HG03520 (cell line): ENCODE data around the gene KLK6.
"Not testable (repeated sequence)": the region's sequence is repeated elsewhere in the genome, so short reads cannot be mapped to it uniquely, and the experiment has no call there.

ENCODE experiments used
- ATAC-seq: cut with Tn5 transposase; IDR thresholded peaks from one replicate; pipeline ENCODE4 v1.9.1; 2021; ENCODE audit warnings: mild to moderate bottlenecking, moderate library complexity; ENCODE audit not compliant: unreplicated experiment

KLK6 gene

GRCh38 chr19:50994129-50994528, 24.7 kb upstream of the KLK6 start:
- ATAC-seq, result no peak

DNA sequence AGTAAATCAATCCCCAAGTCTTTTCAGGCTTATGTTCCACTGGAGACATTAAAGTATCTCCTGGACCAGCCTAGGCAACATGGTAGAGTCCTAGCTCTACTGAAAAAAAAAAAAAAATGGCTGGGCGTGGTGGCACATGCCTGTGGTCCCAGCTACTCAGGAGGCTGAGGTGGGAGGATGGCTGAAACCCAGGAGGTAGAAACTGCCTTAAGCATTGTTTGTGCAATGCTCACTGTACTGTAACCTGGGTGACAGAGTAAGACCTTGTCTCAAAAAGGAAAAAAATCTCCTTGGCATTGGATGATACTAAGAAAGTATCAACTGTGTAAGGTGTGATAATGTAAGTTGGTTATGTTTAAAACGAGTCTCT, 23.3 kb upstream of the KLK6 start:
- no peak for ATAC-seq

DNA sequence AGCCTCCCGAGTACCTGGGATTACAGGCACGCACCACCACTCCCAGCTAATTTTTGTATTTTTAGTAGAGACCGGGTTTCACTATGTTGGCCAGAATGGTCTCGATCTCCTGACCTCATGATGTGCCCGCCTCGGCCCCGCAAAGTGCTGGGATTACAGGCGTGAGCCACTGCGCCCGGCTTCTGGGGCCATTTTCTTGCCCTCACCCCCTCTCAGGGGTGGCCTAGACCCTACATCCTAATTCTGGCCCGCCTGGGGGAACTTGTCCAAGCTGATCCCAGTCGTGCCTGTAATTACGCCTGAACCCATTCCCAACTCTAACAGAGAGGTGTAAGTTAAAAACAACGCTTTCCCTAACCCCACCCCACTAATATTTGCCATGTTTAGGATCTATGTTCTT, 15.0 kb upstream of the KLK6 start:
- not testable (repeated sequence) for ATAC-seq

GRCh38 chr19:50983625-50984292, 14.4 kb upstream of the KLK6 start, which contains the start of gene KLK7:
TSS of gene KLK7 (minus strand) at chr19:50983917. CDS start at chr19:50982399, 1,518 bp downstream.
- ATAC-seq, result no peak

- no peak for ATAC-seq
Observed at GRCh38 chr19:50982186-50982585, 12.8 kb upstream of the KLK6 start.

GRCh38 chr19:50981587-50982146, 12.3 kb upstream of the KLK6 start:
- ATAC-seq, result no peak

DNA sequence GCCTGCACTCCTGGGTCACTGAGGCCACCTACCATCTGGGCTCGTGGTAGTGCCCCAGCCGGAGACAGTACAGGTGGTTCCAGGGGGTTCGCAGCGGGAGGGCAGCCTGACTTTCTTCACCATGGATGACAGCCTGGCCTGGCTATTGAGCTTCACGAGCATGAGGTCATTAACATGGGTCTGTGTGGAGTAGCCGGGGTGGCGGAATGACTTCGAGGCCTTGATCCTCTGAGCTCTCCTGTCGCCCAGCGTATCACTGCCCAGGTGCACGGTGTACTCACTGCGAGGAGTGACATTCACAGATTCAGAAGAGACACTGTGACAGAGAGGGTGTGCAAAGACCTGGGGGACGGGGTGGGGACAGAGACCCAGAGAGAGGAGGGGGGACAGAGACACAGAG, 10.8 kb upstream of the KLK6 start:
- ATAC-seq, result no peak

DNA sequence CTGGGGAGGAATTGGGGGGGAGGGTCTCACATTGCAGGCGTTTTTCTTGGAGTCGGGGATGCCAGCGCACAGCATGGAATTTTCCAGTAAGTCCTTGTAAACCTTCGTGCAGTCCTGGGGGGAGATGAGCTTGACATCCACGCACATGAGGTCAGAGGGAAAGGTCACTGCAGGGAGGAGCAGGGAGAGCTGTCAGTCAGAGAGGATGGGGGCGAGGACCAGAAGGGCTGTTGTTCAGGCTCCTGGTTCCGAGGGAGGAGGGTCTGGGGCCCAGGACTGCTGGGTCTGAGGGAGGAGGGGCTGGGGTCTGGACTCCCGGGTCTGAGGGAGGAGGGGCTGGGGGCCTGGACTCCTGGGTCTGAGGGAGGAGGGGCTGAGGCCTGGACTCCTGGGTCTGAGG, 10.4 kb upstream of the KLK6 start:
- ATAC-seq, result no peak

GRCh38 chr19:50978772-50979390, 9.5 kb upstream of the KLK6 start:
- no peak for ATAC-seq

- ATAC-seq, result no peak
Observed at GRCh38 chr19:50977626-50978025, 8.2 kb upstream of the KLK6 start.

- no peak for ATAC-seq
Observed at GRCh38 chr19:50975766-50976165, 6.4 kb upstream of the KLK6 start.

GRCh38 chr19:50974702-50975556, 5.5 kb upstream of the KLK6 start:
- no peak for ATAC-seq

- ATAC-seq, result no peak
Observed at GRCh38 chr19:50972795-50973376, 3.5 kb upstream of the KLK6 start.

GRCh38 chr19:50969810-50970209, 419 bp upstream of the KLK6 start:
- not testable (repeated sequence) for ATAC-seq

DNA sequence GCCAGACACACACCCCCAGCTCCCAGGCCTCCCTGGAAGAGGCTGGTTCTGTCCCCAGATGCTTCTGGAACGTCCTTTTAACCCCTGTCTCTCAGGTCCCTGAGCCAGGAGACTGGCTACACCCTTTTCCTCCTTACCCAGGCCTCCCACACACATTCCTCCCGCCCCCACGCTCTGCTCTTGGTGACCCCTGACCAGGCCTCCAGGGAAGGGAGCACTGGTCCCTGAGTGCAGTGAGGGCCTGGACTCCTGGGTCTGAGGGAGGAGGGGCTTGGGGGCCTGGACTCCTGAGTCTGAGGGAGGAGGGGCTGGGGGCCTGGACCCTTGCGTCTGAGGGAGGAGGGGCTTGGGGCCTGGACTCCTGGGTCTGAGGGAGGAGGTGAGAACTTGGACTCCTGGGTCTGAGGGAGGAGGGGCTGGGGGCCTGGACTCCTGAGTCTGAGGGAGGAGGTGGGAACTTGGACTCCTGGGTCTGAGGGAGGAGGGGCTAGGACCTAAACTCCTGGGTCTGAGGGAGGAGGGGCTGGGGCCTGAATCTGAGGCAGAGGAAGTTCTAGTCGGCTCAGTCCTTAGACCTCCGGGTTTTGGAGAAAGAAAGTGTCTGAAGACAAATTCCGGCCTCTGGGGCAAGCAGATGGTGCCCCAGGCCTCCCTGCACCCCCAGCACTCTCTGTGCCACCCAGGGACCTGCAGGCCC, 527 bp downstream of the KLK6 start:
- no peak for ATAC-seq

DNA sequence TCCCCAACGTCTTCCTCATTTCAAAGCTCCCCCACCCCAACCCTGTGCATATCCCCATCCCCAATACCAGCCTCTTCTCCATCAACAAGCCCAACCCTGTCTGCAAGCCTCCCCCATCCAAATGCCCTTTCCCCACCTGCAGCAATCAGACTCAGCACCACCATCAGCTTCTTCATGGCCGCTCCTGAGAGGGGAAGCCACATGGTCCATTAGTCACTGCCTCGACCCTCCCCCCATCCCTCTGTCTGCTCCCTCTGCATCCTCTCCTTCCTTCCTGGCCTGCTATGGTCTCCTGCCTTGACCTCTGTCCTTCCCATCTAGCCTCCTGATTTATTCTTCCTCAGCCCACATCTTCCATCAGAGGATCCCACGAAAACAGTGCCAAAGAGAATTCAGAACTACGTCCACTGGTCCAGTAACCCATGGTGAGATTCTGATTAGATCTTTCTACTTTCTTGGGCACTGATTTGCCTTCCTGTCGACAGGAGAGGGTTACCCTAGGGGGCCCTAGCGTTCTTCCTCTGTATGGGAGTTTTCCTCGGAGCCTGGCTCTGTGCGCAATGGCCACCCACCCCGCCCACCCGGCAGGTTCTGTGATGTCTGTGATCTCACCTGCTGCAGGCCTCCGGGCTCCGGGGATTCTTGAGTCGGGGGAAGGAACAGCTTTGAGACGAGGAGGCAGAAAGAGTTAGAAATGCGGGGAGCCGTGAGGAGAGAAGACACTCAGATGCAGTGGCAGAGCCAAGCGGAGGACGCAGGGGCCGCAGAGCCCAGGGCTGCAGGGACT, 1.3 kb downstream of the KLK6 start:
- no peak for ATAC-seq

GRCh38 chr19:50964266-50964665, 5.1 kb downstream of the KLK6 start:
- ATAC-seq, result no peak

- no peak for ATAC-seq
Observed at GRCh38 chr19:50963381-50963780, 6.0 kb downstream of the KLK6 start.

DNA sequence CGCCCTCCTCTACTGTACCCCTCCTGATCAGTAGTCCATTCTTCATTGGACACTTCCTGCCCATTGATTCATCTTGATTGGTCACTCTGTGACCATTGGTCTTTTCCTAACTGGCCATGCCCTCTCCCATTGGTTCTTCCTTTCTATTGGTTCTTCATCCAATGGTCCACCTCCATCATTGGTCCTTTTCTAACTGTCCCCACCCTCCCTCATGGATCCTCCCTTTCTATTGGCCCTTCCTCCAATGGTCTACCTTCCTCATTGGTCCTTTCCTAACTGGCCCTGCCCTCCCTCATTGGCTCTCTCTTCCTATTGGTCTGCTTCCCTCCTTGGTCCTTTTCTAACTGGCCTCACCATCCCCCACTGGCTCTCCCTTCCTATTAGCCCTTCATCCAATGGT, 7.1 kb downstream of the KLK6 start:
- no peak for ATAC-seq
